GM08714 (cell line): ENCODE measurements around the gene GRIA1.
"Not testable (repeated sequence)": the region's sequence is repeated elsewhere in the genome, so short reads cannot be mapped to it uniquely, and the experiment has no call there.

Source experiments
- H3K4me3 ChIP-seq: fragments of 200-500 bp; sonication (Bioruptor generic); 2 replicates; pipeline ENCODE4 v1.5.1; 2014; ENCODE audit warnings: mild to moderate bottlenecking, low read length, inconsistent platforms
- ZNF274 ChIP-seq: IDR thresholded peaks from 2 replicates; pipeline ENCODE4 v1.6.1; 2012; ENCODE audit warnings: mild to moderate bottlenecking, low read depth, low read length

The GRIA1 gene

DNA sequence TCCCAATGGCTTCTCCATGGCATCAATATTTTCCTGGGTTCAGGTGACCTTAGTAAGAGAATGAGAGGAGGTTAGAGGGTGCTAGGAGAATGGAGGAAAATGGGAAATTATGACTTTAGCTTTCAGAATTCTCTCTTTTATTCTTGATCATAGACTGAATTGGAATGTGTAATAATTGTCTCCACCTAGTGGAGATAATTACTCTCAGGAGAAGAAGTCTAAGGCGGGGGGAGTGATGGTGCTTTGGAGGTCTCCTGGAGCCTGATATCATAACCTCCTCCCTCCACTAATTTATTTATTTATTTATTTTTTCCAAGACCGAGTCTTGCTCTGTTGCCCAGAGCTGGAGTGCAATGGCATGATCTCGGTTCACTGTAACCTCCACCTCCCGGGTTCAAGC, 221.3 kb downstream of the GRIA1 start:
- no peak for TF ChIP-seq ZNF274
- H3K4me3 ChIP-seq, result no peak overlapping the region

DNA sequence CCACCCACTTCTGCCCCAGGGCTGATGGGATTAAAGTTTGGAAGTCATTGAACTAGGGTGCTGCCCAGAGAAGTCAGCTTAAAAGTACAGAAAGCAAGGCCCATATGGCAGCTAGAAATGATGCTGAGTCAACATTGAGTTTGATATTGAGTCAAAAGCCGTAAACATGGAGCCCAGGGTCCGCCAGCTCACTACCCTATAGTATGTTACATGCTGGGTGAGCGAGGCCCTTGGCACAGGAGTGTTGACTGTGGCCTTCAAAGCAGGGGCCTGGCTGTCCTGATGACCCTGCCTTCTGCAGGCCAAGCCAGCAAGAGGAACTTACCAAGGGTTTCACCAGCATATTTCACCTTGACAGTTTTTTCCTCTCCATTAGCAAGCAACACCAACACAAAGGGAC, 222.5 kb downstream of the GRIA1 start:
- TF ChIP-seq ZNF274, result no peak
- H3K4me3 ChIP-seq, result no peak overlapping the region

DNA sequence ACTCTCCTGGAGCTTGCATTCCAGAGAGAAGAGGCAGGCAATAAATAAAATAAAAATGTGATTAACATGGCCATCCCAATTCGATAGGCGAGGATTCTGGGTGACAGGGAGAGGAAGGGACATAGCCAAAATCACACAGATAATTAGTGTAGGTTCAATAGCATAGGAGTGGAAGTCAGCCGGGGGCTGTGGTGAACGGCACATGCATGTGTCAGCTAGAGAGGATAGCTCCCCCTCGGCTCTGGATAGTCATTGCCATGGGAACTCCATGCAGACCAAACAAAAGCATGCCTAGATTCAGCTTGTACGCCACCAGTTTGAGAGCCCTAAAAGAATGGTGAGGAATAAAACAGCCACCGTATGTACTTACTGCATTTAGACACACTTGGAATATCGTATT, 223.5 kb downstream of the GRIA1 start:
- H3K4me3 ChIP-seq, result no peak overlapping the region
- no peak for TF ChIP-seq ZNF274

DNA sequence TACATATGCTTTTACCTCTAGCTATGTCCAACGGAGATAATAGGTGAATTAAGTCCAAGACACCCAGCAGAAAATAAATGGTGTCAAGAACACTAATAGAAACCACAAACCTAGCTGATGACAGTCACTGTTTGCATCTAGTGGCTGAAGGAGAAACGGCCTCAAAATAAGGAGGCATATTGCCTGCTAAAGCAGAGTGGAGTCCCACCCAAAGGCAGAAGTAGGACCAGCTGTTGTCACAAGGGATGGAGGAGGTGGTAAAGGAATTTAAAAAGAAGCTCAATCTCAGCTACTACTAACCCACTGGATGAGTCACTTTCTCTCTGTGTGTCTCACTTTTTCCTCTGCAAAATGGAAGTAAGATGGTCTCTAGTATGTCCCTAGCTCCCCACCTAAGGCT, 224.3 kb downstream of the GRIA1 start:
- no peak overlapping the region for H3K4me3 ChIP-seq
- no peak for TF ChIP-seq ZNF274

DNA sequence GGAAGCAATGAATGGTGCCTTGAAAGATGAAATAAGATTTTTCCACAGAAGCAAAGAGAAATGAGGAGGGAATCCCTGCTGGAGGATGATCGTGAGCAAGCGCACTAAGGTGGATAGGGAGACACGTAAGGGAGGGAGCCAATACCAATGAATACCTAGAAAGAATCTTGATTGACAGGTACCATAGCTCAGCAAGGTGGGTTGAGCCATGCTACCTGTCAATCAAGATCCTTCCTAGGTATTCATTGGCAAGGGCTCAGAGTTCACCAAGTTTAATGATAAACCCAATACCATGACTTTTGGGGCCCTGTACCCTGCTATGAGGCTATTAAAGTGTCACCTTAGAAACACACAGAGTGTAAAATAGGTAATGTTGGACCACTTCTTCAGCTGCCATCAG, 226.8 kb downstream of the GRIA1 start:
- H3K4me3 ChIP-seq, result no peak overlapping the region
- no peak for TF ChIP-seq ZNF274

DNA sequence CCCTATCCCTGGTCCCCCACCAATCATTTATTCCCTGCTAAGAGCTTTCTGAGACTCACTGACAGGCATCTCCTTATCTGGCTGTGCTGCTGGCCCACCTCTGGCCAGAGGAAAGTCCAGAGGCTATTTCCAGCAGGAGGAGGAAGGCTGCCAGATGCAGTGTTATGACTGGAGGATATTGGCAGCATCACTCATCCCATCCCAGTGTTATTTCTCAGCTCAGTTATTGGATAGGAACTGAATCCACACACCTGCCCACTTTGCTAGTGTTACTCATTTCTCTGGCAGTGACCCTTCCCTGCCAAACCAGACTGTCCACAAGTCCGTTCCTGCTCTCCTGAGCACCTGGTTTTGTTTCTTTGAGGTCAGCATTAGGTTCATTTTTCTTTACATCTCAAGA, 228.2 kb downstream of the GRIA1 start:
- H3K4me3 ChIP-seq, result no peak overlapping the region
- no peak for TF ChIP-seq ZNF274

DNA sequence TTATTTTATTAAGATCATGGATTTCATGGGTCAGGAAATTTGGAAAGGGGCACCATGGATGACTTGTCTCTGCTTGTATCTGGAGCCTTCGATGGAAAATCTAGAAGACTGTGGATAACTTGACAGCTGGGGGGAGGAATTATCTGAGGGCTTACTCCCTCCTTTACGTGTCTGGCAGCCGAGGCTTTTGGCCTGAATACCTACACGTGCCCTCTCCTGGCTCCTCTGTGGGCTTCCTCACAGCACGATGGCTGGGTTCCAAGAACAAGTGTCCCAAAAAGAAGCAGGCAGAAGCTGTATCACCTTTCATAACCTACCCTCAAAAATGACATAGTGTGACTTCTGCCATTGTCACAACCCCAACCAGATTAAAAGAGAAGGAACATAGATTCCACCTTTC, 228.9 kb downstream of the GRIA1 start:
- no peak overlapping the region for H3K4me3 ChIP-seq
- TF ChIP-seq ZNF274, result no peak

DNA sequence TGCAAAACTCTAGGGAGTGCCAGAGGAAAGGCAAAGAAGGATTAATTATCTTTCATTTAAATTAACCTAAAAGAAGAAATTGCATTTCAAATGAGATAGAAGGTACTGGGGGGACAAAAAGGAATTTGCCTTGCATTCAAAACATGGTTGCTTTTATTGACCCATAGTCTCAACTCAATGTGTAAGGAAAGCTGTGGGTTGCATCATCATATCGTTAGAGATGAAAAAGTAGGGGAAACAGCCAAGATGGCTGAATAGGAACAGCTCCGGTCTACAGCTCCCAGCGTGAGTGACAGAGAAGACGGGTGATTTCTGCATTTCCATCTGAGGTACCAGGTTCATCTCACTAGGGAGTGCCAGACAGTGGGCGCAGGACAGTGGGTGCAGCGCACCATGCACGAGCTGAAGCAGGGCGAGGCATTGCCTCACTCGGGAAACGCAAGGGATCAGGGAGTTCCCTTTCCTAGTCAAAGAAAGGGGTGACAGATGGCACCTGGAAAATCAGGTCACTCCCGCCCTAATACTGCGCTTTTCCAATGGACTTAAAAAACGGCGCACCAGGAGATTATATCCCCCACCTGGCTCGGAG, 232.6 kb downstream of the GRIA1 start:
- H3K4me3 ChIP-seq, result not testable (repeated sequence)

DNA sequence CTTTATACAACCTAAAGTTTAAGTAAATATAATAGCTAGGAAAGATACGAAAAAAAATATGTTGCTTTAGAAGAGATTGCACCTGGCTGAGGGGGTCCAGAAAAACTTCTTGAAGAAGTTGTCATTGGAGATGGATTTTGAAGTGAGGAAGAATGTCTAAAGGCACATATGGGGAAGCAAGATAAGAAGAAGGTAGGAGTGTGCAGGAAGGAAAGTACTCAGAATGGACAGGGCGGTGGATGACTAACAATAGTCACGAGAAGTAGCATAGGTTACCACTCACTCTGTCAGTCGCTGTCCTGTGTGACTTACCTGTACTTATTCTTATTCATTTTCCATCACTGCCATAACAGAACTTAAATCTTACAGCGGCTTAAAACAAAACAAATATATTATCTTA, 251.6 kb downstream of the GRIA1 start:
- H3K4me3 ChIP-seq, result no peak overlapping the region
- TF ChIP-seq ZNF274, result no peak

DNA sequence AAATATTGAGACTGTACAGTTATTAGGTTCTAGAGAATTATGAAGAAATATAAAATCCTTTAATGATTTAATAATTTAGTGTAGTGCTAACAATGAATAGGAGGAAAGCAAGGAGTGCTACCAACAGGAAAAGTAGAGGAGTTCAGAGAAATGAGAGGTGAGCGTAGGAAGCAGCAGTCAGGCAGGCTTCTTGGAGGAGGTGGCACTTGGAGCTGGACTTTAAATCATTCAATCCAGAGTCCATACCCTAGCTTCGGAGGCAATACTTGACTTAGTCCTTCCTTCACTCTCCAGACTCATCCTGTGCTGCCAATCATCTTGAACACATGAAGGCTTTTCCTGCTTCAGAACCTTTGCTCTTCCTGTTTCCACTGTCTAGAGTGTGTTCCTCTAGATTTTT, 254.3 kb downstream of the GRIA1 start:
- no peak for TF ChIP-seq ZNF274
- H3K4me3 ChIP-seq, result no peak overlapping the region

DNA sequence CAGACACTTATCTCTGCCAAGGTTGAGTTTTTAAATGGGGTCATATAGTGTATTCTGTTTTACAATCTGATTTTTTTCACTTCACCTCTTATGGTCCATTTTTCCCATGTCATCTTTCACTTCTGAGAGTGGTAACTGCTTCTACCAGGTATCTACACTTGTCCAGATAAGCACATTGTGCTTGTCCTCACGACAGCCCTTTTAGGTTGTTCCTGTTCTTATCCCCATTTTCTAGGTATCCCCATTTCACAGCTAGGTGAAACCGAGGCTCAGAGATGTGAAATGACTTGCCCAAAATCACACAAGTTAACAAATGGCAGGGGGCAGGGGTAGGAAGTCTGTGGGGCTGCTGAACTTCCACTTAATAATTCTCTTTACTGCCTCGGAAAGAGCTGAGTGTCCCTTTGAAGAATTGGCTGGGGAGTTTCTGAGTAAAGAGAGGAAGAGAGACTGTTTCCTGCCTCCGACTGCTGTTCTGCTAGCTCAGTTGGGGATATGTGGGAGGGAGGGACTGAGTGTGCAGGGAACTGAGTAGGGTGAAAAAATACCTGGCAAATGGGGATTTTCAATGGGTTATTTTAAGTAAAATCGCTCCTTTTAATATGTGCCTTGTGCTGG, 255.4 kb downstream of the GRIA1 start:
- no peak overlapping the region for H3K4me3 ChIP-seq
- TF ChIP-seq ZNF274, result no peak

DNA sequence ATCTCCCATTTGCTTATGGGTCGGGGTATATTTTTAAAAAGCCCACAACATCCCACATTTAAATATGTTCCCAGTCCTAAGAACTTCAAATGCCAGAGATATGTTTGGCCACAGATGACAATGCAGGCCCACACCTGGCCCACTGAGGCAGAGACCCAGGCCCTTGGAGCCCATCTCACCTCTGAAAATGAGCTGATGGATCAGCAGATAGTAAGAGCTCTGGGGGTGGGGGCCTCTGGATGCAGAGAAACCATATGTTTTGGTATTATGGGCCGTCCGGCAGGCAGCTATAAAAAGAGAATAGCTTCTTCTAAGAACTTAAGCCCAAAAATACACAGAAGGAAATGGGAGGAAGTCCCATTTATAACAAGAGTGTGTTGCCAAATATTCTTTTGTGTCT, 256.0 kb downstream of the GRIA1 start:
- TF ChIP-seq ZNF274, result no peak
- H3K4me3 ChIP-seq, result no peak overlapping the region

DNA sequence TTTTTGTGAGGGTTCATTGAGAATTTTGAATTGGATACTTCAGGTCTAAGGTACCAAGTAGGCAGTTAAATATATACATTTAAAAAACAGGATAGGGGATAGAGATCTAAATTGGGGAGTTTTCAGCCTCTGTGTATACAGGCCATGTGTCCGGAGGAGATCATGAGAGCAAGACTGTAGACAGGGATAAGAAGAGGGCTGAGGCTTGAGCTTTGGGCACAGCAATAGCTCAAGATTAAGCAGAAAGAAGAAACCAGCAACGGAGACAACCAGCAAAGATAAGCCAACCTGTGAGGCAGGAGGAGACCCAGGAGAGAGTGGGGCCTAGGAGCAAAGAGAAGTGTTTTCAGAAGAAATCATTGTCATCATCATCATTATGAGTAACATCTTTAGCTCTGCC, 258.4 kb downstream of the GRIA1 start:
- no peak for TF ChIP-seq ZNF274
- no peak overlapping the region for H3K4me3 ChIP-seq

DNA sequence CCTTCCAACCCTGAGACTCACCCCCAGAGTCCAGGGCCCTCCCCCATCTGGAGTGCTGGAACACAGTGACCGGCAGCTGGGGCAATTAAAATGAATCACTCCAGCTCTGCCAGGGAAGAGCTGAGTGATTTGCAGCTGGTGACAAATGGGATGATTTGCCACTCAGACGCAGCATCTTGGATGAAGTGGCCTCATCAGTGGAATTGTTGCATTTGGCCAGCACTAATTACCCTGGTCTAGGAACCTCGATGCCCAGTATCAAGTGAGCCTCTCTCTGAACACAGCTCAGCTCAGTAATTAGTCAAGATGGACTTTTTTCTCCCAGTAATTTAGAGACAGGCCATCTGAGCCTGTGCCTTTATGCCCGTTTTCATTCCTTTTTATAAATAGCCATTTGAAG, 259.5 kb downstream of the GRIA1 start:
- no peak overlapping the region for H3K4me3 ChIP-seq
- no peak for TF ChIP-seq ZNF274

DNA sequence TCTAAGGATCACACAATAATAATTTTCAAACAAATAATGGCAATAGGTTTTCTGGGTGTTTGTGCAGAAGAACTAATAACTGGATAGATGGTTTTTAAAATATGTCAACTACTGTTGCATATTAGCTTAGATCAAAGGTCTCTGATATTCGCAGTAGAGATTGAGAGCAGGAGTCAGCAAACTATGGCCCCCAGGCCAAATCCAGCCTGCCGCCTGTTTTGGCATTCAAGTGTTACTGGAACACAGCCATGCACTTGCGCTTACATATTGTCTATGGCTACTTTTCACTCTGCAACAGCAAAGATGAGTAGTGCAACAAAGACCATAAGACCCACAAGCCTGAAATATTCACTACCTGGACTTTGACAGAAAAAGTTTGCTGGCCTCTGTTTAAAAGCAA, 260.8 kb downstream of the GRIA1 start:
- TF ChIP-seq ZNF274, result no peak
- H3K4me3 ChIP-seq, result no peak overlapping the region

DNA sequence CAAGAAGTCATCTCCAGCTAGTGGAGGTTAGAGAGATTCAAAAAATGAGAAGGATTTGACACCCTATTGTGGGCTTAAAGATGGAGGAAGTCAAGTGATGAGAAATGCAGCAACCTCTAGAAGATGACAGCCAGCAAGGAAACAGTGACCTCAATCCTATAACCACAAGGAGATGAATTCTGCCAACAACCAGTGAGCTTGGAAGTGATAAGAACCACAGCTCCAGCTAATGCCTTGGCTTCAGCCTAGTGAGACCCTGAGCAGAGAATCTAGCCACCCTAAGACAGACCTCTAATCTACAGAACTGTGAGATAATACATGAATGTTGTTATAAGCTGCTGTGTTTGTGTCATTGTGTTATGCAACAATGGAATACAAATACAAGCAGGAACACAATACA, 262.4 kb downstream of the GRIA1 start:
- no peak overlapping the region for H3K4me3 ChIP-seq
- no peak for TF ChIP-seq ZNF274
